ENCODE data around the gene FERMT2.

The FERMT2 gene

DNA sequence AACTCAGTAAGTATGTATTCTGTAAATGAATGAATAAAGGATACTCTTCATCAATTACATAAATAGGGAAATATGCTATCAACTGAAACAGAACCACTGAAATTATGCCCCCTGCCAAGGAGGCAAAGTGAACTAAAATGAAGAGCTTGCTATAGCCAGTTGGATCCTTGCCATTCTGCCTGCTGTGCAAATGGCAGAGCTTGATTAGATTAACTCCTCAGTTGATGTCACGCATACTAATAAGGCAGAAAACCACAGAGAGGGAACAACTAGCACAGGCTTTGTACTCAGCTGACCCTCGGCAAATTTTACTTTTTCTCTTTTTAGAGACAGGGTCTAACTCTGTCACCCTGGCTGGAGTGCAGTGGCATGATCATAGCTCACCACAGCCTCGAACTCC is 36.7 kb upstream of the FERMT2 start:
- no peak for DNase-seq (ENCODE audit: low spot score)
- in situ Hi-C loops (cut with MboI; ENCODE audit: low sequenced_read_pairs, unreplicated experiment): no loop called here
- TF ChIP-seq, protein P1, sequence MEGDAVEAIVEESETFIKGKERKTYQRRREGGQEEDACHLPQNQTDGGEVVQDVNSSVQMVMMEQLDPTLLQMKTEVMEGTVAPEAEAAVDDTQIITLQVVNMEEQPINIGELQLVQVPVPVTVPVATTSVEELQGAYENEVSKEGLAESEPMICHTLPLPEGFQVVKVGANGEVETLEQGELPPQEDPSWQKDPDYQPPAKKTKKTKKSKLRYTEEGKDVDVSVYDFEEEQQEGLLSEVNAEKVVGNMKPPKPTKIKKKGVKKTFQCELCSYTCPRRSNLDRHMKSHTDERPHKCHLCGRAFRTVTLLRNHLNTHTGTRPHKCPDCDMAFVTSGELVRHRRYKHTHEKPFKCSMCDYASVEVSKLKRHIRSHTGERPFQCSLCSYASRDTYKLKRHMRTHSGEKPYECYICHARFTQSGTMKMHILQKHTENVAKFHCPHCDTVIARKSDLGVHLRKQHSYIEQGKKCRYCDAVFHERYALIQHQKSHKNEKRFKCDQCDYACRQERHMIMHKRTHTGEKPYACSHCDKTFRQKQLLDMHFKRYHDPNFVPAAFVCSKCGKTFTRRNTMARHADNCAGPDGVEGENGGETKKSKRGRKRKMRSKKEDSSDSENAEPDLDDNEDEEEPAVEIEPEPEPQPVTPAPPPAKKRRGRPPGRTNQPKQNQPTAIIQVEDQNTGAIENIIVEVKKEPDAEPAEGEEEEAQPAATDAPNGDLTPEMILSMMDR (IDR thresholded peaks at IDR 0.05; ENCODE audit: borderline replicate concordance, control extremely low read depth, extremely low read depth, insufficient read depth, missing control alignments): no peak

DNA sequence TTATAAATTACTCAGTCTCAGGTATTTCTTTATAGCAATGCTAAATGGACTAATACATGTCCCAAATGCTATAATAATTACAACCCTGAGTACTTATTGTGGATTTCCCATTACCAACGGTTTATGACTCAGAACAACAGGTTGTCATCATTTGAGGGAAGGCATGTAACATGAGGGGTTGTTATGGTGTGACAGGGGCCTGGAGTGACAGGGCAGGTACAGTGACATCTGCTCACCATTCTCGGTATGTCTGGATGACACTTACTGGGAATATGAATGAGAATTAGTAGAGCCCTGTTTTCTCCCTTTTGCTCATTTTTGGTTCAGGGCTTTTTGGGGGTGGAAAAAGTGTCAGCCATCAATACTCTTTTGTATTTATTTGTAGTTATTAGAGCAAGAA is 36.2 kb upstream of the FERMT2 start:
- in situ Hi-C loops (cut with MboI; ENCODE audit: low sequenced_read_pairs, unreplicated experiment): no loop called here
- TF ChIP-seq, protein P1 (IDR thresholded peaks at IDR 0.05; ENCODE audit: borderline replicate concordance, control extremely low read depth, extremely low read depth, insufficient read depth, missing control alignments): no peak
- DNase-seq (ENCODE audit: low spot score): no peak

DNA sequence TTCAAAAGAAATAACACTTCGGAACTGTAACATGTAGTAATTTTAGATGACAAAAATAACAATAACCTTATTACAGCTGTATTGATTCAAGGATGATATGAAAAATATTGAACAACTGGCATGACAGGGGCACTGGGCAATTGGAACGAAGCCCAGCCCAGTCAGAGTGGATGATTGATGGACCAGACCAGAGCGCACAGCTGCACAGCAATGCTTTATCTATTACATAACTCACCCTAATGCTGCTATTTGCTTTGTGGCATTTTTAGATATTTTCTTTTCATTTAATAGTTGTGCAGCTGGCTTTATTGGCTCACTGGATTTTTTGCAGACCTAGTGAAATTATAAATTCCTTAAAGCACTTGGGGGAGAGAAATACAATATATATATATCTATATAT is 26.9 kb upstream of the FERMT2 start:
- in situ Hi-C loops (cut with MboI; ENCODE audit: low sequenced_read_pairs, unreplicated experiment): no loop called here
- no peak for DNase-seq (ENCODE audit: low spot score)
- TF ChIP-seq, protein P1 (IDR thresholded peaks at IDR 0.05; ENCODE audit: borderline replicate concordance, control extremely low read depth, extremely low read depth, insufficient read depth, missing control alignments): no peak

DNA sequence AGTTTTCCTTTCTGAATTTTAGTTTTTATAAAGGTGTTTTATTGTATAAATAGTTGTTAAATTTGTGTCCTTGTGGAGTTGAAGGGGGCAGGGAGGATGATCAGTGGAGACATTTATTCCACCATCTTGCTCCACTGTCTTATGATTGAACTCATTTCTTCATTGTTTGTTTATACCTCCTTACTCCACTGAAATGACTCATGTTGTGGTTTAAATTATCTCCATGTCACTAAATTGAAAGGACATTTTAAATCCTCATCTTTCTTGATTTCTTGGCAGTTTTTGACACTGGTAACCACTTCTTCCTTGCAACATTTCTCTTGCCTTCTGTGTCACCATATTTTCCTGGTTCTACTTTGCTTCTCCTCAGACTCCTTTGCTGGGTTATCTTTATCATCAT is 23.6 kb upstream of the FERMT2 start:
- no peak for DNase-seq (ENCODE audit: low spot score)
- in situ Hi-C loops (cut with MboI; ENCODE audit: low sequenced_read_pairs, unreplicated experiment): loop anchor here (25.0 kb wide), 1 partner anchor 687 kb away; no protein-coding TSS in a partner anchor
- TF ChIP-seq, protein P1 (IDR thresholded peaks at IDR 0.05; ENCODE audit: borderline replicate concordance, control extremely low read depth, extremely low read depth, insufficient read depth, missing control alignments): no peak

DNA sequence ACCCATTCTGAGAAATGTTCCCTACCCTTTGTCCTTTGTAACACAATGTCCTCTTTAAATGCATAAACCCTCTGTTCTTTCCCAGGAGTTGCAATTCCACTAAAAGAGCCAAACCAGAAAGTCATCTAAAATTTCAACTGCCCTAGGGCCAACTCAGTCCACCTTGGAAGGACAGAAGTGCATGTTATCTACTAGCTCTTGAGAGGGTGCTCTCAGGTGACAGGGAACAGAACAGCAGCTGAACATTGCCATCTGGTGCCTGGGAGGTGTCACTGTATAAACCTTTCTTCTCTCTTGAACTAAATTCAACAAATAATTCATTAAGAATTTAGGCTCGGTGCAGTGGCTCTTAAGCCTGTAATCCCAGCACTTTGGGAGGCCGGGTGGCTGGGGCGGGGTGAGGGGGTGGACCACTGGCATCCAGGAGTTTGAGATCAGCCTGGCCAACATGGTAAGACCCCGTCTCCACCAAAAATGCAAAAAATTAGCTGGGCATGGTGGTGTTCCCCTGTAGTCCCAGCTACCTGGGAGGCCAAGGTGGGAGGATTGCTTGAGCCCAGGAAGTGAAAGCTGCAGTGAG is 10.3 kb upstream of the FERMT2 start:
- in situ Hi-C loops (cut with MboI; ENCODE audit: low sequenced_read_pairs, unreplicated experiment): loop anchor here (10.0 to 25.0 kb wide), 2 partner anchors 136 to 674 kb away; no protein-coding TSS in a partner anchor
- peak; percentile 73 for DNase-seq (ENCODE audit: low spot score)
- TF ChIP-seq, protein P1 (IDR thresholded peaks at IDR 0.05; ENCODE audit: borderline replicate concordance, control extremely low read depth, extremely low read depth, insufficient read depth, missing control alignments): peak; percentile 36

DNA sequence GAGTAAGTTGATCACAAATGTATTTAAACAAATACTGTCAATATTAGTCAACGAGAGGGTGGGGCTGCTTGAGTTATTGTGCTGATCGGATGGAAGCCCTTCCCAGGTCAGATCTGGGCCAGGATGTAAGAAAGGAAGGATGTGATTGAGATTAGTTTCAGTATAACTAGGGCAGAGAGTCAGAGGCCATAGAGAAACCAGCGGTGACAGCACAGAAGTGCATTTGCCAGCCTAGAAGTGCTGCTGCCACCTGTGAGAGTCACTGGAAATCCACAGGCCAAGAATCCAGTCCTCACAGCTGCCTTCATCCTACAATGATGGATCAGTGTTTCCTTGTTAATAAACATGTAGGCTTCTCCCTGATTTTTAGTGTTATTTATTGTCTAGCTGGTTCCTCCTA is 9.8 kb upstream of the FERMT2 start:
- in situ Hi-C loops (cut with MboI; ENCODE audit: low sequenced_read_pairs, unreplicated experiment): loop anchor here (10.0 to 25.0 kb wide), 2 partner anchors 136 to 673 kb away; no protein-coding TSS in a partner anchor
- no peak for DNase-seq (ENCODE audit: low spot score)
- TF ChIP-seq, protein P1 (IDR thresholded peaks at IDR 0.05; ENCODE audit: borderline replicate concordance, control extremely low read depth, extremely low read depth, insufficient read depth, missing control alignments): no peak

Measured in GM13976 (cell line).